Omental fat pad (tissue), 4 donors: ENCODE results near the gene REEP1. TPM values are rescaled to one million over a fixed set of nuclear protein-coding genes. Genes with fewer than 3 reads are reported as not detected.

Experiments used
- ATAC-seq: fragments of 150-250 bp; one replicate; pipeline ENCODE4 v1.9.1; 2016; ENCODE audit warnings: mild to moderate bottlenecking, moderate library complexity; ENCODE audit not compliant: low FRiP score
- DNase-seq: peaks from one replicate; pipeline ENCODE4 v3.0.0-alpha.2; 2019; ENCODE audit warnings: low spot score
- total RNA-seq, 4 donors: library from RNA; depleted of rRNA; stranded (reverse); fragments of >200 nt; gene quantifications; one replicate each; pipeline ENCODE4 v1.1.0, GENCODE V29; 2016
- TF ChIP-seq, protein P1 (sequence below), 3 donors: fragments of 450-650 bp; IDR thresholded peaks; one replicate each; pipeline ENCODE4 v1.5.1; 2016 to 2017; ENCODE audit warnings: antibody characterized with exemption in 3 of 3, mild to moderate bottlenecking in 3 of 3, moderate library complexity in 2 of 3

REEP1 gene
- total RNA-seq, 4 donors from 2014 or later = 2.5 to 15.4 (median 4.3) TPM

- TF ChIP-seq, protein P1, sequence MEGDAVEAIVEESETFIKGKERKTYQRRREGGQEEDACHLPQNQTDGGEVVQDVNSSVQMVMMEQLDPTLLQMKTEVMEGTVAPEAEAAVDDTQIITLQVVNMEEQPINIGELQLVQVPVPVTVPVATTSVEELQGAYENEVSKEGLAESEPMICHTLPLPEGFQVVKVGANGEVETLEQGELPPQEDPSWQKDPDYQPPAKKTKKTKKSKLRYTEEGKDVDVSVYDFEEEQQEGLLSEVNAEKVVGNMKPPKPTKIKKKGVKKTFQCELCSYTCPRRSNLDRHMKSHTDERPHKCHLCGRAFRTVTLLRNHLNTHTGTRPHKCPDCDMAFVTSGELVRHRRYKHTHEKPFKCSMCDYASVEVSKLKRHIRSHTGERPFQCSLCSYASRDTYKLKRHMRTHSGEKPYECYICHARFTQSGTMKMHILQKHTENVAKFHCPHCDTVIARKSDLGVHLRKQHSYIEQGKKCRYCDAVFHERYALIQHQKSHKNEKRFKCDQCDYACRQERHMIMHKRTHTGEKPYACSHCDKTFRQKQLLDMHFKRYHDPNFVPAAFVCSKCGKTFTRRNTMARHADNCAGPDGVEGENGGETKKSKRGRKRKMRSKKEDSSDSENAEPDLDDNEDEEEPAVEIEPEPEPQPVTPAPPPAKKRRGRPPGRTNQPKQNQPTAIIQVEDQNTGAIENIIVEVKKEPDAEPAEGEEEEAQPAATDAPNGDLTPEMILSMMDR (IDR thresholded peaks at IDR 0.05) = no peak
- no peak for ATAC-seq
- no peak for DNase-seq
These were observed 109.7 kb downstream of the REEP1 start for GRCh38 chr2:86227685-86228084.

DNA sequence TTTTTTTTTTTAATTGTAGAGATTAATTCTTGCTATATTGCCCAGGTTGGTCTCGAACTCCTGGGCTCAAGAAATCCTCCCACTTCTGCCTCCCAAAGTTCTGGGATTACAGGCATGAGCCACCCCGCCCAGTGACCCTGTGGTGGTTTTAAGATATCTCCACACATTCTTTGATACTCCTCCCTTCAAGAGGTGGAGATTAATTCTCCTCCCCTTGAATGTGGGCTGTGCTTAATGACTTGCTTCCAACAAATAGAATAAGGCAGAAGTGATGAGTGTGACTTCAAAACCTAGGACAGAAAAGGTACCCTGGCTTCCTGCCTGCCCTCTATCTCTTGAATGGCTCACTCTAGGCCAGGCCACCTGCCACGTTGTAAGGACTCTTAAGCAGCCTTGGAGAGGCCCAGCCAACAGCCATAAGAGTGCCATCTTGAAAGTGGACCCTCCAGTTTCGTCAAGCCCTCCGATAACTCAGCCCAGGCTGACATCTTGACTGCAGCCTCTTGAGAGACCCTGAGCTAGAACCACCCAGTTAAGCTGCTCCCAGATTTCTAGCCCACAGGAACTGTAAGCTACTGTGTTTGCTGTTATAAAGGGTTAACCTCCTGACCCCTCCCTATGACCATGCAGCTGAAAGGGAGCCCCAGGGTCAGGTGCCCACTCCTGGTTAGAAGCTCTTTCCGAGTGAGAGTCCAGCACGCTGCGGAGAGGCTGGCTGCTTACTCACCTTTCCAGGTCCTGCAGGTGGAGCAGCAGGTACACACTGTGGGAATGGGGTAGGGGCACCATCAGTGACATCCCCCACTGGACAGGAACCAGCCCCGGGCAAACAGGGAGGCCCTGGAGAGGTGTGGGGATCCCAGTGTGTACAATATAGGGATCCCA is 110.5 kb downstream of the REEP1 start:
- DNase-seq (no peak), ATAC-seq (no peak)
- TF ChIP-seq, protein P1 (IDR thresholded peaks at IDR 0.05) = no peak

GRCh38 chr2:86226070-86226469 is 111.4 kb downstream of the REEP1 start:
- ATAC-seq (no peak), DNase-seq (no peak)
- TF ChIP-seq, protein P1 (IDR thresholded peaks at IDR 0.05) = no peak

GRCh38 chr2:86225581-86225980 is 111.8 kb downstream of the REEP1 start:
- ATAC-seq (no peak), DNase-seq (no peak)
- TF ChIP-seq, protein P1 (IDR thresholded peaks at IDR 0.05) = no peak

DNA sequence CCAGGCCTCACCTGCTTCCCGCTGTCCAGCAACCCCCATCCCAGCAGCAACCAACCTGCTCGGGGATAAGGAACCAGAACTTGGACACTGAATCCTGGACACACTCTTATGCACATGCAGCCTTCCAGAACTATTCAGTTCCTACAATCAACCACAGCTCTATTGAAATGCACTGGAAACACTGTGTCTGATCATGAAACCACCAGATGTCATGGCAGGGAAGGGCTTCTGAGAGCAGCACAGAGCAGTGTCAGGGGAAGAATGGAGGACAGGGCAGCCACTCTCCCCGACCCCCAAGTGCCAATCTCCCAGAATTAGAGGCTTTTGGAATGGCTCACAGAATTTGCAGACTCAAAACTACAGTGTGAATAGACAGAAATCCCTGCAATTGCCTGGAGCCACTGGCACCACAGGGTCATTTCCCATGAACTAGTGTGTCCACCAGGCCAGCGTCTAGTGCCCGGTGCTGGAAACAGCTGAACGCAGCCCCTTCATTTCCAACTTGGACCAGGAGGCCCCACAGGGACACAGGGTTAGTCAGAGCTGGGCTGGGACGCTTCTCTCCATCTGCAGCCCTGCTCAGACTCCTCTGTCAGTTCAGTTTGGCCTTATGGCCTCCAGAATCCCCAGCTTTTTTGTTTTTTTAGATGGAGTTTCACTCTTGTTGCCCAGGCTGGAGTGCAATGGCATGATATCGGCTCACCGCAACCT is 112.6 kb downstream of the REEP1 start:
- TF ChIP-seq, protein P1 (IDR thresholded peaks at IDR 0.05) = no peak
- DNase-seq (no peak), ATAC-seq (no peak)

- DNase-seq (no peak), ATAC-seq (no peak)
- TF ChIP-seq, protein P1 (IDR thresholded peaks at IDR 0.05) = no peak
These were observed 113.4 kb downstream of the REEP1 start for GRCh38 chr2:86223927-86224560.
